OCI-M2 (cell line): ENCODE measurements around the gene MED17.

Experiments used
- DNase-seq: peaks from one replicate; lab custom pipeline; 2025; ENCODE audit not compliant: unreplicated experiment; lab: John Stamatoyannopoulos, UW

Gene MED17

GRCh38 chr11:93846411-93846810 lies 62.3 kb downstream of the MED17 start:
- DNase-seq, result no peak

GRCh38 chr11:93849201-93849600 lies 65.1 kb downstream of the MED17 start:
- no peak for DNase-seq

- no peak for DNase-seq
Measured at GRCh38 chr11:93849751-93850593, 65.9 kb downstream of the MED17 start.

- no peak for DNase-seq
Measured at GRCh38 chr11:93850594-93851018, 66.5 kb downstream of the MED17 start, which contains the start of gene VSTM5. VSTM5 (minus strand) TSS chr11:93850618; CDS start chr11:93850502, 116 bp downstream.

- DNase-seq, result no peak
Measured at GRCh38 chr11:93852242-93852641, 68.2 kb downstream of the MED17 start.

GRCh38 chr11:93857413-93858120 lies 73.5 kb downstream of the MED17 start:
- no peak for DNase-seq

- DNase-seq, result no peak
Measured at GRCh38 chr11:93858121-93858775, 74.2 kb downstream of the MED17 start.

GRCh38 chr11:93861808-93862207 lies 77.7 kb downstream of the MED17 start:
- no peak for DNase-seq
